ENCODE results near the gene SH3D21. TPM values are rescaled to one million over a fixed set of nuclear protein-coding genes. Genes with fewer than 3 reads are reported as not detected.

The SH3D21 gene
- total and polyA plus RNA-seq, 7 donors, result 0.16 to 7.4 (median 1.8) TPM

- H3K9me3 ChIP-seq, result no peaks in the 10 kb centered on the region
- H3K36me3 ChIP-seq, result peaks cover 17 to 56% (median 49%) of the 10 kb centered on the region in 4 donors
- 93 to 95% methylated on average over 23 of the region's 23 CpGs for WGBS, 2 donors
- H3K4me3 ChIP-seq, result no peak overlapping the region
- peak; percentile 61 for DNase-seq
- no peak for TF ChIP-seq POLR2A (IDR thresholded peaks at IDR 0.05)
- no peak for TF ChIP-seq POLR2AphosphoS5 (IDR thresholded peaks at IDR 0.05)
- TF ChIP-seq EP300 (IDR thresholded peaks at IDR 0.05), result no peak
- TF ChIP-seq CTCF (IDR thresholded peaks at IDR 0.05), result no peak
- H3K27ac ChIP-seq, result no peak overlapping the region
- intact Hi-C loops (cut with DNase I), result no loop called here
- H3K4me1 ChIP-seq, result peaks cover 2 to 25% (median 19%) of the 10 kb centered on the region in 4 donors
- no peaks in the 10 kb centered on the region for H3K27me3 ChIP-seq
Observed at GRCh38 chr1:36303650-36304360, 2.4 kb upstream of the SH3D21 start.

- H3K4me3 ChIP-seq, result no peak overlapping the region
- peaks cover 2 to 25% (median 19%) of the 10 kb centered on the region in 4 donors for H3K4me1 ChIP-seq
- DNase-seq, result peak; percentile 67
- 63 to 78% methylated on average over 7 of the region's 7 CpGs for WGBS, 2 donors
- H3K27me3 ChIP-seq, result no peaks in the 10 kb centered on the region
- no peak for TF ChIP-seq POLR2A (IDR thresholded peaks at IDR 0.05)
- no peak for TF ChIP-seq EP300 (IDR thresholded peaks at IDR 0.05)
- TF ChIP-seq POLR2AphosphoS5 (IDR thresholded peaks at IDR 0.05), result no peak
- no peak for TF ChIP-seq CTCF (IDR thresholded peaks at IDR 0.05)
- H3K9me3 ChIP-seq, result no peaks in the 10 kb centered on the region
- H3K27ac ChIP-seq, result no peak overlapping the region
- intact Hi-C loops (cut with DNase I), result no loop called here
- H3K36me3 ChIP-seq, result peaks cover 17 to 49% (median 44%) of the 10 kb centered on the region in 4 donors
Observed at GRCh38 chr1:36304521-36304920, 1.6 kb upstream of the SH3D21 start.

GRCh38 chr1:36304970-36305914, 926 bp upstream of the SH3D21 start:
- WGBS, 2 donors, result 74 to 79% methylated on average over 10 of the region's 10 CpGs
- Histone ChIP-seq H3K27ac (peak overlapping the region; percentile 69 to 84 (median 78)), H3K4me3 (no peak overlapping the region), H3K9me3 (no peaks in the 10 kb centered on the region), H3K4me1 (peaks cover 2 to 25% (median 17%) of the 10 kb centered on the region in 4 donors), H3K27me3 (no peaks in the 10 kb centered on the region), H3K36me3 (peaks cover 17 to 45% (median 38%) of the 10 kb centered on the region in 4 donors)
- TF ChIP-seq EP300 (IDR thresholded peaks at IDR 0.05) (no peak), POLR2AphosphoS5 (IDR thresholded peaks at IDR 0.05) (no peak), CTCF (IDR thresholded peaks at IDR 0.05) (no peak), POLR2A (IDR thresholded peaks at IDR 0.05) (no peak)
- intact Hi-C loops (cut with DNase I), result loop anchor here (5.0 kb wide), 1 partner anchor 62 kb away; no protein-coding TSS in a partner anchor
- peak; percentile 47 for DNase-seq

GRCh38 chr1:36305915-36306209, 306 bp upstream of the SH3D21 start:
- 55 to 77% methylated on average over 7 of the region's 7 CpGs for WGBS, 2 donors
- H3K27ac ChIP-seq, result peak overlapping the region; percentile 69 to 84 (median 78)
- H3K36me3 ChIP-seq, result peaks cover 15 to 39% (median 32%) of the 10 kb centered on the region in 4 donors
- peaks cover 2 to 25% (median 17%) of the 10 kb centered on the region in 4 donors for H3K4me1 ChIP-seq
- no peaks in the 10 kb centered on the region for H3K9me3 ChIP-seq
- no peaks in the 10 kb centered on the region for H3K27me3 ChIP-seq
- TF ChIP-seq POLR2AphosphoS5 (IDR thresholded peaks at IDR 0.05), result no peak
- no peak for TF ChIP-seq CTCF (IDR thresholded peaks at IDR 0.05)
- TF ChIP-seq POLR2A (IDR thresholded peaks at IDR 0.05), result no peak
- no peak for TF ChIP-seq EP300 (IDR thresholded peaks at IDR 0.05)
- intact Hi-C loops (cut with DNase I), result loop anchor here (5.0 kb wide), 1 partner anchor 61 kb away; no protein-coding TSS in a partner anchor
- H3K4me3 ChIP-seq, result peak overlapping the region in 3 of 4 donors; percentile 69 to 92 (median 73)
- no peak for DNase-seq

All from sigmoid colon (tissue), 7 donors.